GM21619 (cell line): ENCODE measurements around the gene PFKFB2.
A peak's percentile ranks its signal among the peaks of the same experiment; 100 is the strongest.

Source experiments
- ATAC-seq: cut with Tn5 transposase; IDR thresholded peaks from one replicate; pipeline ENCODE4 v1.9.1; 2021; ENCODE audit not compliant: unreplicated experiment

The PFKFB2 gene

GRCh38 chr1:207088161-207088560 lies 35.1 kb downstream of the PFKFB2 start:
- no peak for ATAC-seq

GRCh38 chr1:207088701-207089626 lies 35.9 kb downstream of the PFKFB2 start, which contains the start of gene C4BPB:
C4BPB (plus strand) TSS chr1:207088860; CDS start chr1:207089532, 672 bp downstream.
- ATAC-seq = no peak

- no peak for ATAC-seq
These were observed 36.7 kb downstream of the PFKFB2 start for GRCh38 chr1:207089627-207090355.

GRCh38 chr1:207091200-207091908 lies 38.3 kb downstream of the PFKFB2 start:
- ATAC-seq = no peak

GRCh38 chr1:207093944-207094343 lies 40.9 kb downstream of the PFKFB2 start:
- no peak for ATAC-seq

- peak; percentile 84 for ATAC-seq
These were observed 44.8 kb downstream of the PFKFB2 start for GRCh38 chr1:207097871-207098324.

GRCh38 chr1:207101720-207102119 lies 48.6 kb downstream of the PFKFB2 start:
- no peak for ATAC-seq

GRCh38 chr1:207102146-207102545 lies 49.1 kb downstream of the PFKFB2 start:
- ATAC-seq = no peak

- ATAC-seq = no peak
These were observed 49.6 kb downstream of the PFKFB2 start for GRCh38 chr1:207102659-207103058.

- no peak for ATAC-seq
These were observed 50.9 kb downstream of the PFKFB2 start, which contains the start of gene C4BPA for GRCh38 chr1:207103892-207104373. C4BPA (plus strand) TSS chr1:207104233; CDS start chr1:207113026, 8,793 bp downstream.

- no peak for ATAC-seq
These were observed 55.9 kb downstream of the PFKFB2 start for GRCh38 chr1:207109004-207109403.

GRCh38 chr1:207112616-207113296 lies 59.7 kb downstream of the PFKFB2 start:
- no peak for ATAC-seq

GRCh38 chr1:207115269-207115668 lies 62.2 kb downstream of the PFKFB2 start:
- ATAC-seq = no peak

- no peak for ATAC-seq
These were observed 71.3 kb downstream of the PFKFB2 start for GRCh38 chr1:207124389-207124788.

- no peak for ATAC-seq
These were observed 75.4 kb downstream of the PFKFB2 start for GRCh38 chr1:207128336-207128921.

GRCh38 chr1:207129053-207129452 lies 76.0 kb downstream of the PFKFB2 start:
- no peak for ATAC-seq
